ENCODE results near the gene ANKRD24. TPM values are rescaled to one million over a fixed set of nuclear protein-coding genes. Genes with fewer than 3 reads are reported as not detected.

Gene ANKRD24
- total RNA-seq, 4 donors from 2014 or later: 0.54 to 1.2 (median 0.77) TPM

GRCh38 chr19:4260613-4261191 is 78.2 kb downstream of the ANKRD24 start:
- Histone ChIP-seq H3K4me1 (no peaks in the 10 kb centered on the region), H3K4me3 (replicated peaks in 1 of 3) (no peak overlapping the region), H3K27me3 (no peaks in the 10 kb centered on the region), H3K27ac (no peak overlapping the region), H3K9me3 (no peaks in the 10 kb centered on the region), H3K36me3 (peaks cover 51 to 72% of the 10 kb centered on the region in 2 donors)
- TF ChIP-seq CTCF (IDR thresholded peaks at IDR 0.05) (no peak), POLR2A (IDR thresholded peaks at IDR 0.05) (no peak)
- 94 to 97% methylated on average over 10 to 11 of the region's 11 CpGs for WGBS, 2 donors
- DNase-seq: no peak
- intact Hi-C loops (cut with DNase I): loop anchor here (10.0 kb wide), 1 partner anchor 264 kb away; no protein-coding TSS in a partner anchor

GRCh38 chr19:4264812-4265211 is 82.3 kb downstream of the ANKRD24 start:
- intact Hi-C loops (cut with DNase I): loop anchor here (10.0 kb wide), 1 partner anchor 260 kb away; no protein-coding TSS in a partner anchor
- Histone ChIP-seq H3K27me3 (no peaks in the 10 kb centered on the region), H3K9me3 (no peaks in the 10 kb centered on the region), H3K27ac (no peak overlapping the region), H3K36me3 (peaks cover 45 to 64% of the 10 kb centered on the region in 2 donors), H3K4me3 (replicated peaks in 1 of 3) (no peak overlapping the region), H3K4me1 (no peaks in the 10 kb centered on the region)
- WGBS, 2 donors: 80 to 91% methylated on average over 4 of the region's 4 CpGs
- no peak for DNase-seq
- no peak for TF ChIP-seq CTCF (IDR thresholded peaks at IDR 0.05)
- no peak for TF ChIP-seq POLR2A (IDR thresholded peaks at IDR 0.05)

- Histone ChIP-seq H3K4me1 (no peaks in the 10 kb centered on the region), H3K27ac (no peak overlapping the region), H3K36me3 (peaks cover 37 to 51% of the 10 kb centered on the region in 2 donors), H3K27me3 (no peaks in the 10 kb centered on the region), H3K4me3 (replicated peaks in 1 of 3) (no peak overlapping the region), H3K9me3 (no peaks in the 10 kb centered on the region)
- TF ChIP-seq POLR2A (IDR thresholded peaks at IDR 0.05) (no peak), CTCF (IDR thresholded peaks at IDR 0.05) (no peak)
- intact Hi-C loops (cut with DNase I): loop anchor here (10.0 kb wide), 1 partner anchor 258 kb away; no protein-coding TSS in a partner anchor
- no peak for DNase-seq
- 89 to 97% methylated on average over 18 of the region's 18 CpGs for WGBS, 2 donors
Measured at GRCh38 chr19:4266253-4267000, 83.9 kb downstream of the ANKRD24 start.

- H3K4me3 ChIP-seq (replicated peaks in 1 of 3): no peak overlapping the region
- no peaks in the 10 kb centered on the region for H3K4me1 ChIP-seq
- TF ChIP-seq POLR2A (IDR thresholded peaks at IDR 0.05): no peak
- TF ChIP-seq CTCF (IDR thresholded peaks at IDR 0.05): peak; percentile 62 to 88 (median 80)
- peaks cover 31 to 44% of the 10 kb centered on the region in 2 donors for H3K36me3 ChIP-seq
- H3K27ac ChIP-seq: no peak overlapping the region
- peak; percentile 37 to 39 for DNase-seq
- no peaks in the 10 kb centered on the region for H3K9me3 ChIP-seq
- intact Hi-C loops (cut with DNase I): loop anchor here (10.0 kb wide), 1 partner anchor 258 kb away; no protein-coding TSS in a partner anchor
- WGBS, 2 donors: 50 to 55% methylated on average over 19 to 20 of the region's 21 CpGs
- H3K27me3 ChIP-seq: no peaks in the 10 kb centered on the region
Measured at GRCh38 chr19:4267101-4267900, 84.8 kb downstream of the ANKRD24 start.

All from thyroid gland (tissue), 4 donors.